A549 (cell line): ENCODE data around the gene ELAVL1. TPM values are rescaled to one million over a fixed set of nuclear protein-coding genes. Genes with fewer than 3 reads are reported as not detected.

Experiments
- ATAC-seq, 2 experiments: fragments of 200-7000 bp in 1 of 2; fragments of >200 bp in 1 of 2; cut with Nextera tagmentation in 1 of 2; cut with Tn5 transposase in 1 of 2; 3 replicates each; pipeline versions ENCODE4 v1.8.0 to v1.9.1; 2018 to 2020; ENCODE audit warnings: mild to moderate bottlenecking in 1 of 2, moderate library complexity in 1 of 2
- CTCF ChIA-PET: fragments of 300-600 bp; sonication (Branson Sonifier 250); formaldehyde crosslinking; extraction: SDS; loops from one replicate; lab custom pipeline; 2021; ENCODE audit warnings: antibody characterized with exemption, inconsistent platforms; lab: Yijun Ruan, JAX
- POLR2A ChIA-PET: fragments of 350-600 bp; formaldehyde crosslinking; extraction: SDS; loops from one replicate; lab custom pipeline; 2021; ENCODE audit warnings: antibody characterized with exemption, inconsistent platforms; lab: Yijun Ruan, JAX
- DNase-seq, 2 experiments: peaks; one replicate each; pipeline versions ENCODE4 v3.0.0 to v3.0.0-alpha.2; 2011 to 2016; ENCODE audit warnings: low read depth in 1 of 2, low spot score in 1 of 2
- FAIRE-seq: peaks from 2 replicates; lab custom pipeline; 2011; peaks lifted over from hg19 to GRCh38; lab: Jason Lieb, UNC
- H3K27ac ChIP-seq, 2 experiments: fragments of >200 bp; sonication (Bioruptor Twin); formaldehyde crosslinking; 3 replicates each; pipeline ENCODE4 v1.5.1; 2016 to 2017
- H3K4me1 ChIP-seq: fragments of >200 bp; sonication (Bioruptor Twin); formaldehyde crosslinking; 3 replicates; pipeline ENCODE4 v1.6.1; 2016
- H3K4me2 ChIP-seq: fragments of >200 bp; sonication (Bioruptor Twin); formaldehyde crosslinking; 3 replicates; pipeline ENCODE4 v1.6.1; 2016
- H3K4me3 ChIP-seq: fragments of >200 bp; sonication (Bioruptor Twin); formaldehyde crosslinking; 3 replicates; pipeline ENCODE4 v1.5.1; 2016
- H3K9me3 ChIP-seq: fragments of >200 bp; sonication (Bioruptor Twin); formaldehyde crosslinking; 3 replicates; pipeline ENCODE4 v1.6.1; 2016
- CBX8 ChIP-seq: fragments of 200-600 bp; sonication (generic); IDR thresholded peaks from 2 replicates; pipeline ENCODE4 v1.6.1; 2016
- CEBPB ChIP-seq, 2 experiments: fragments of >200 bp in 1 of 2; sonication (Bioruptor Twin) in 1 of 2; formaldehyde crosslinking in 1 of 2; IDR thresholded peaks; 2 replicates each; pipeline ENCODE4 v1.6.1; 2012 to 2016
- CHD2 ChIP-seq: fragments of 150-350 bp; IDR thresholded peaks from 2 replicates; pipeline ENCODE4 v1.6.1; 2014; ENCODE audit warnings: low read length; ENCODE audit not compliant: partially characterized antibody
- E2F6 ChIP-seq: IDR thresholded peaks from 2 replicates; pipeline ENCODE4 v1.6.1; 2012; ENCODE audit warnings: low read depth, borderline replicate concordance
- FOXS1 ChIP-seq: fragments of 250-450 bp; sonication (Bioruptor Pico); IDR thresholded peaks from 2 replicates; pipeline ENCODE4 v1.5.0; 2020; ENCODE audit warnings: mild to moderate bottlenecking, moderate library complexity
- GATA3 ChIP-seq: IDR thresholded peaks from 2 replicates; pipeline ENCODE4 v1.6.1; 2012; ENCODE audit warnings: borderline replicate concordance
- HDAC2 ChIP-seq: fragments of 200-600 bp; sonication (generic); IDR thresholded peaks from 2 replicates; pipeline ENCODE4 v1.6.1; 2016
- HEYL ChIP-seq: fragments of 250-450 bp; sonication (Bioruptor Pico); IDR thresholded peaks from 2 replicates; pipeline ENCODE4 v1.8.0; 2021; ENCODE audit warnings: mild to moderate bottlenecking, moderate library complexity
- HOXA7 ChIP-seq: fragments of 250-450 bp; sonication (Bioruptor Pico); IDR thresholded peaks from 2 replicates; pipeline ENCODE4 v1.5.0; 2020; ENCODE audit warnings: mild to moderate bottlenecking, moderate library complexity
- HOXB13 ChIP-seq: fragments of 250-450 bp; sonication (Bioruptor Pico); IDR thresholded peaks from 2 replicates; pipeline ENCODE4 v1.5.0; 2020; ENCODE audit warnings: low read depth, mild to moderate bottlenecking, moderate library complexity
- KDM5A ChIP-seq: fragments of 200-600 bp; sonication (generic); IDR thresholded peaks from 2 replicates; pipeline ENCODE4 v1.6.1; 2016; ENCODE audit warnings: antibody characterized with exemption, mild to moderate bottlenecking
- NFE2L2 ChIP-seq: fragments of 150-350 bp; conservative IDR thresholded peaks from 2 replicates; pipeline ENCODE4 v1.6.1; 2014; ENCODE audit warnings: low read length
- POLR2A ChIP-seq: IDR thresholded peaks from 2 replicates; pipeline ENCODE4 v1.6.1; 2012; ENCODE audit warnings: mild to moderate bottlenecking, low read length
- REST ChIP-seq: fragments of 200-600 bp; sonication (generic); IDR thresholded peaks from 2 replicates; pipeline ENCODE4 v1.6.1; 2016; ENCODE audit warnings: antibody characterized with exemption, mild to moderate bottlenecking, moderate library complexity
- RNF2 ChIP-seq: fragments of 200-600 bp; sonication (generic); IDR thresholded peaks from 2 replicates; pipeline ENCODE4 v1.6.1; 2016; ENCODE audit warnings: low read depth, mild to moderate bottlenecking, antibody characterized with exemption, moderate library complexity, borderline replicate concordance
- SREBF2 ChIP-seq: fragments of 450-650 bp; IDR thresholded peaks from 2 replicates; pipeline ENCODE4 v1.6.1; 2014; ENCODE audit warnings: mild to moderate bottlenecking, moderate library complexity
- ZC3H11A ChIP-seq: fragments of 450-650 bp; IDR thresholded peaks from 2 replicates; pipeline ENCODE4 v1.6.1; 2014; ENCODE audit warnings: antibody characterized with exemption, mild to moderate bottlenecking
- ZSCAN20 ChIP-seq: fragments of 250-450 bp; sonication (Bioruptor Pico); IDR thresholded peaks from 2 replicates; pipeline ENCODE4 v1.8.0; 2022; ENCODE audit warnings: mild to moderate bottlenecking, moderate library complexity
- WGBS: methylation state at CpG from one replicate; pipeline ENCODE4 v1.1.6; 2017; ENCODE audit errors: missing lambda C conversion rate; 5-methylcytosine and 5-hydroxymethylcytosine counted together
- polyA plus RNA-seq, 4 experiments: library from polyadenylated mRNA; depleted of rRNA in 3 of 4; stranded (reverse); fragments of >200 nt; fragmentation: RNase III in 1 of 4; extraction: RNeasy Plus Mini Kit Qiagen cat#74134 plus additional on column Dnase treatment in 1 of 4; gene quantifications; 2 replicates in 3 of 4; 3 replicates in 1 of 4; pipeline ENCODE4 v1.2.3, GENCODE V29; 2011 to 2017
- TF ChIP-seq, protein P1 (sequence below): IDR thresholded peaks from 2 replicates; pipeline ENCODE4 v1.6.1; 2012

The ELAVL1 gene
- polyA plus RNA-seq, 2 of the 4 experiments (the other 2 are of a cell fraction) = 39.3 to 55.6 TPM

- Histone ChIP-seq H3K9me3 (no peaks in the 10 kb centered on the region), H3K27ac (no peak overlapping the region), H3K4me2 (no peak overlapping the region), H3K4me3 (no peak overlapping the region), H3K4me1 (peaks cover 43% of the 10 kb centered on the region)
- no peak for ATAC-seq
- DNase-seq = no peak
- TF ChIP-seq CBX8 = no peak
- no peak for TF ChIP-seq NFE2L2
- TF ChIP-seq GATA3 = no peak
- TF ChIP-seq SREBF2 = no peak
- TF ChIP-seq CEBPB (IDR thresholded peaks at IDR 0.05) = no peak
- TF ChIP-seq REST = no peak
- TF ChIP-seq ZC3H11A = no peak
- 95% methylated on average over 12 of the region's 12 CpGs for WGBS
- no peak for FAIRE-seq
- ChIA-PET POLR2A (no interaction called here), CTCF (interaction anchor here (3.7 to 6.8 kb wide), 2 partner anchors 13 to 19 kb away, joined by 31 to 34 read pairs; no protein-coding TSS in a partner anchor)
Measured at GRCh38 chr19:7989071-7989575, 16.3 kb downstream of the ELAVL1 start.

- DNase-seq (no peak), ATAC-seq (no peak), FAIRE-seq (no peak)
- Histone ChIP-seq H3K4me3 (no peak overlapping the region), H3K4me2 (peak overlapping the region; percentile 67; the same call in 1 of the 3 replicates), H3K27ac (peak overlapping the region in 1 of 2 experiments; percentile 73; a peak in 1 of 6 replicates), H3K4me1 (peaks cover 42% of the 10 kb centered on the region), H3K9me3 (no peaks in the 10 kb centered on the region)
- 77% methylated on average over 5 of the region's 5 CpGs for whole genome bisulfite sequencing
- CTCF ChIA-PET = interaction anchor here (1.6 to 6.8 kb wide), 4 partner anchors 14 to 44 kb away, joined by 3 to 34 read pairs (median 20); partner anchors contain the start of gene TIMM44
- TF ChIP-seq FOXS1 (CRISPR knock-in tag) (no peak), CHD2 (no peak), KDM5A (no peak), HOXA7 (CRISPR knock-in tag) (no peak), HOXB13 (CRISPR knock-in tag) (no peak), HDAC2 (no peak), RNF2 (no peak), ZSCAN20 (no peak), POLR2A (no peak), HEYL (CRISPR knock-in tag) (no peak), NFE2L2 (no peak), E2F6 (no peak)
- TF ChIP-seq, protein P1, sequence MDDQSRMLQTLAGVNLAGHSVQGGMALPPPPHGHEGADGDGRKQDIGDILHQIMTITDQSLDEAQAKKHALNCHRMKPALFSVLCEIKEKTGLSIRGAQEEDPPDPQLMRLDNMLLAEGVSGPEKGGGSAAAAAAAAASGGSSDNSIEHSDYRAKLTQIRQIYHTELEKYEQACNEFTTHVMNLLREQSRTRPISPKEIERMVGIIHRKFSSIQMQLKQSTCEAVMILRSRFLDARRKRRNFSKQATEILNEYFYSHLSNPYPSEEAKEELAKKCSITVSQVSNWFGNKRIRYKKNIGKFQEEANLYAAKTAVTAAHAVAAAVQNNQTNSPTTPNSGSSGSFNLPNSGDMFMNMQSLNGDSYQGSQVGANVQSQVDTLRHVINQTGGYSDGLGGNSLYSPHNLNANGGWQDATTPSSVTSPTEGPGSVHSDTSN = no peak
- POLR2A ChIA-PET = no interaction called here
Measured at GRCh38 chr19:7988307-7988706, 17.1 kb downstream of the ELAVL1 start.
